ENCODE results near the gene SAFB. TPM values are rescaled to one million over a fixed set of nuclear protein-coding genes. Genes with fewer than 3 reads are reported as not detected.
A peak's percentile ranks its signal among the peaks of the same experiment; 100 is the strongest.

SAFB gene
- total RNA-seq, 1 experiment from 2014 or later = 171 TPM

DNA sequence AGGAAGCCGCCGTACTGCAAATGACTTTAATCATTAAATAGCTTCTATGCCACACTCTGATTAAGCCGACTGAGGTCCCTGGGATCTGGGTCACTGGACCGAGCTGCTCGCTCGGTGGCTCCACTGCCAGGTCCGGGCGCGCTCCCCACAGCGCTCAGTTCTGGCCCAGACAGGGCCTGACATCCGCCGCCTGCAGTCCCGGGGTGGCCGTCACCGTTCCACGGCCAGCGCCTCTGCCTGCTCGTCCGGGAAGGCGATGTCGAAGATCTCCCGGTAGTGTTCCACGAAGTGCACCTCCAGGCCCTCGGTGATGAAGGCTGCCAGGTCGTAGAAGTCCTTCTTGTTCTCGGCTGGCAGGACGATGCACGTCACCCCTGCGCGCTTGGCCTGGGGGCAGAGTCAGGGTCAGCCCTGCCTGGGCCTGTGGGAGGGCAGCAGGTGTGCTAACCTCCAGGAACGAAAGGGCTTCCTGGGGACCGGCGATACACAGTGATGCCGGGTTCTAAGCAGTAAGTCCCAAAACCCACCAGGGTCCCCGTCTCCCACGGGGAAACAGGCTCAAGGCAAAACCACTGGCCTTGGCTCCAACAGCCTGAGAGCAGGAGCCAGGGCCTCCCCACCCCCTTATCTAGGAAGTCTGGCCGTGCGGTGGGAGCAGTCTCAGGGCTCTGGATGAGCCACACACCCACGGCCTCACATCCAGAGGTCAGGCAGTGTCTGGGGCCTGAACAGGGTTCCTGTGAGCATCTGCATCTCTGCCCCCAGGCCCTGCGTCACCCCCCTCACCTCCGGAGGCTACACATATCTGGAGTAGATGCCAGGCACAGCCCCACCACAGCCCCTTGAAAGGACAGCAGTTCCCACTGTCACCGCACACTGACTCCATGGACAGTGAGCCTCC is 69.2 kb downstream of the SAFB start:
- ChIA-PET CTCF (no interaction called here), POLR2A (ENCODE audit: low non-redundant PET) (interaction anchor here (0.6 to 2.4 kb wide), 2 partner anchors 26 to 57 kb away, joined by 7 to 21 read pairs; no protein-coding TSS in a partner anchor)
- no peak for TF ChIP-seq CTCF (conservative IDR thresholded peaks at IDR 0.05; ENCODE audit: low read depth, low read length)
- Histone ChIP-seq H3K4me3 (ENCODE audit: low read depth, low read length, poor library complexity, severe bottlenecking) (peak overlapping the region; percentile 92), H3K36me3 (ENCODE audit: insufficient read depth, low read length, poor library complexity, severe bottlenecking) (peaks cover 60% of the 10 kb centered on the region), H3K27me3 (replicated peaks; ENCODE audit: insufficient read depth, low read depth, low read length, poor library complexity) (no peaks in the 10 kb centered on the region), H3K27ac (ENCODE audit: low read depth, low read length, poor library complexity, severe bottlenecking) (peak overlapping the region; percentile 61), H3K9me3 (ENCODE audit: low read depth, low read length, poor library complexity, severe bottlenecking) (no peaks in the 10 kb centered on the region), H3K4me1 (ENCODE audit: insufficient read depth, low read length, poor library complexity, severe bottlenecking) (peaks cover 8% of the 10 kb centered on the region)
- intact Hi-C loops (cut with micrococcal nuclease; ENCODE audit: unreplicated experiment) = no loop called here
- no TSS peak for BruUV-seq (replicated peaks)
- DNase-seq (ENCODE audit: low spot score) = no peak

DNA sequence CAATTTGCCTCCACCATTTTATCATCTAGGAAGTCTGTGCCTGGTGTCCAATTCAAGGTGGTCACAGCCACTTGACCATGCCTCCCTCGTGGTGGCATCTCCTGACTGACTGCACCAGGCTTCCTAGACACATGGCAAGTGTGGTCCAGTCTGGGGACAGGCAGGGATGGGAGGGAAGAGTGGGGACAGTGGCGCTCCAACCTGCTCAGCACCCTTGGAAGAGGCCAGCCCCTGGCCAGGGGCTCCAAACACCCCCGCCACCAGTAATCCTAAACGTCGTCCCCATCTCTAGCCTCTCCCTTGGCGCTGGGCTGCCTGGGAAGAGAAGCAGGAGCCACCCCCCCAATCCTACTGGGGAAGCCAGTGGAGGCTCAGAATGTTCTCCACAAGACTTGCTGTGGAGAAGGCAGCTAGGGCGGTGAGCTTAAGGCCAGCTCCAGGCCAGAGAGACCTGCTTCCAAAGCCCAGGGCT is 69.9 kb downstream of the SAFB start:
- intact Hi-C loops (cut with micrococcal nuclease; ENCODE audit: unreplicated experiment) = no loop called here
- ChIA-PET POLR2A (ENCODE audit: low non-redundant PET) (no interaction called here), CTCF (no interaction called here)
- no TSS peak for BruUV-seq (replicated peaks)
- DNase-seq (ENCODE audit: low spot score) = no peak
- Histone ChIP-seq H3K27me3 (replicated peaks; ENCODE audit: insufficient read depth, low read depth, low read length, poor library complexity) (no peaks in the 10 kb centered on the region), H3K4me3 (ENCODE audit: low read depth, low read length, poor library complexity, severe bottlenecking) (no peak overlapping the region), H3K4me1 (ENCODE audit: insufficient read depth, low read length, poor library complexity, severe bottlenecking) (peaks cover 8% of the 10 kb centered on the region), H3K27ac (ENCODE audit: low read depth, low read length, poor library complexity, severe bottlenecking) (no peak overlapping the region), H3K36me3 (ENCODE audit: insufficient read depth, low read length, poor library complexity, severe bottlenecking) (peaks cover 62% of the 10 kb centered on the region), H3K9me3 (ENCODE audit: low read depth, low read length, poor library complexity, severe bottlenecking) (no peaks in the 10 kb centered on the region)
- no peak for TF ChIP-seq EZH2 (IDR thresholded peaks at IDR 0.05; ENCODE audit: borderline replicate concordance, low read depth, low read length, poor library complexity, severe bottlenecking)
- TF ChIP-seq CTCF (conservative IDR thresholded peaks at IDR 0.05; ENCODE audit: low read depth, low read length) = no peak

GRCh38 chr19:5693195-5694166 is 70.6 kb downstream of the SAFB start:
- no TSS peak for BruUV-seq (replicated peaks)
- DNase-seq (ENCODE audit: low spot score) = no peak

More at GRCh38 chr19:5693195-5694166, 70.6 kb downstream of the SAFB start:
- H3K27me3 ChIP-seq (replicated peaks; ENCODE audit: insufficient read depth, low read depth, low read length, poor library complexity) = no peaks in the 10 kb centered on the region
- H3K36me3 ChIP-seq (ENCODE audit: insufficient read depth, low read length, poor library complexity, severe bottlenecking) = peaks cover 67% of the 10 kb centered on the region
- peaks cover 8% of the 10 kb centered on the region for H3K4me1 ChIP-seq (ENCODE audit: insufficient read depth, low read length, poor library complexity, severe bottlenecking)
- TF ChIP-seq EZH2 (IDR thresholded peaks at IDR 0.05; ENCODE audit: borderline replicate concordance, low read depth, low read length, poor library complexity, severe bottlenecking) = no peak
- no peak for TF ChIP-seq CTCF (conservative IDR thresholded peaks at IDR 0.05; ENCODE audit: low read depth, low read length)
- ChIA-PET POLR2A (ENCODE audit: low non-redundant PET) (no interaction called here), CTCF (no interaction called here)
- no peaks in the 10 kb centered on the region for H3K9me3 ChIP-seq (ENCODE audit: low read depth, low read length, poor library complexity, severe bottlenecking)
- H3K4me3 ChIP-seq (ENCODE audit: low read depth, low read length, poor library complexity, severe bottlenecking) = no peak overlapping the region
- intact Hi-C loops (cut with micrococcal nuclease; ENCODE audit: unreplicated experiment) = no loop called here
- no peak overlapping the region for H3K27ac ChIP-seq (ENCODE audit: low read depth, low read length, poor library complexity, severe bottlenecking)

Measured in A673 (cell line).